ENCODE measurements around the gene CTAGE6.
"Not testable (repeated sequence)": the region's sequence is repeated elsewhere in the genome, so short reads cannot be mapped to it uniquely, and the experiment has no call there.

CTAGE6 gene

DNA sequence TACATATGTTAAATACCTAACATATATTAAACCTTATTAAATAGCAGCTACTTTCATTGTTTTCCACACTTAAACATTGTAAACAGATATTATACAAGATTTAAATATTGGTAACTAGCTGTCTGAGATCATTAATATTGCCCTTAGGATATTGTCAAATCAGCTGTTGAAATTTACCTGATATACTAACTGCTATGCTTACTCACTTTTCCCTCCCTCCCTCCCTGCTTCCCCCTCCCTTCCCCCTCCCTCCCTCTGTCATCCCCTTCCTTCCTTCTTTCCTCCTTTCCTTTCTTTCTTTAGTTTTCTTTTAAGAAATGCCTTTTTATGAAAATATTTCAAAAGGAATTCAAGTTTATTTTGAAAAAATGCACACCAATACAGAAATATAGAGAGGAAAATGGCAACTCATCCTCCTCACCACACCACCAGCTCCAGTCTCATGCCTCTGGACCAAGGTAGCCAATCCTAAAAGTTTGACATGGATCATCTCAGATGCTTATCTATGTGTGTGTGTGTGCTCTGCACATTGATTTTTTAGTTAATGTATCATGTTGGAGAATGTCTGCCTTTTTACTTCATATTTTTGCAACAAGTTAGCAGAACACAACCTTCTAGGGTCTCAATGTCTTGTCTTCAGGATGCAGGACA, 41.8 kb downstream of the CTAGE6 start:
- DNase-seq, result not testable (repeated sequence)

GRCh38 chr7:143714581-143715454, 42.7 kb downstream of the CTAGE6 start:
- not testable (repeated sequence) for DNase-seq

GRCh38 chr7:143712381-143712780, 45.1 kb downstream of the CTAGE6 start:
- not testable (repeated sequence) for DNase-seq

GRCh38 chr7:143711727-143712324, 45.7 kb downstream of the CTAGE6 start:
- not testable (repeated sequence) for DNase-seq

GRCh38 chr7:143709895-143710294, 47.6 kb downstream of the CTAGE6 start:
- DNase-seq, result not testable (repeated sequence)
